Measurements from ENCODE around the gene CNTNAP2.

Gene CNTNAP2

GRCh38 chr7:146772601-146773000 lies 656.0 kb downstream of the CNTNAP2 start:
- DNase-seq (ENCODE audit: low read depth): no peak

GRCh38 chr7:146773506-146773905 lies 656.9 kb downstream of the CNTNAP2 start:
- DNase-seq (ENCODE audit: low read depth): no peak

- no peak for DNase-seq (ENCODE audit: low read depth)
Observed at GRCh38 chr7:146781352-146782116, 664.9 kb downstream of the CNTNAP2 start.

- no peak for DNase-seq (ENCODE audit: low read depth)
Observed at GRCh38 chr7:146787266-146787665, 670.7 kb downstream of the CNTNAP2 start.

GRCh38 chr7:146788008-146788407 lies 671.4 kb downstream of the CNTNAP2 start:
- DNase-seq (ENCODE audit: low read depth): no peak

GRCh38 chr7:146791344-146792285 lies 675.0 kb downstream of the CNTNAP2 start:
- DNase-seq (ENCODE audit: low read depth): no peak

GRCh38 chr7:146804620-146805019 lies 688.0 kb downstream of the CNTNAP2 start:
- DNase-seq (ENCODE audit: low read depth): no peak

GRCh38 chr7:146805082-146805481 lies 688.5 kb downstream of the CNTNAP2 start:
- no peak for DNase-seq (ENCODE audit: low read depth)

- DNase-seq (ENCODE audit: low read depth): no peak
Observed at GRCh38 chr7:146826329-146826728, 709.7 kb downstream of the CNTNAP2 start.

- no peak for DNase-seq (ENCODE audit: low read depth)
Observed at GRCh38 chr7:146830686-146831085, 714.1 kb downstream of the CNTNAP2 start.

- DNase-seq (ENCODE audit: low read depth): no peak
Observed at GRCh38 chr7:146831875-146832274, 715.3 kb downstream of the CNTNAP2 start.

GRCh38 chr7:146844405-146844804 lies 727.8 kb downstream of the CNTNAP2 start:
- DNase-seq (ENCODE audit: low read depth): no peak

GRCh38 chr7:146858690-146859089 lies 742.1 kb downstream of the CNTNAP2 start:
- DNase-seq (ENCODE audit: low read depth): no peak

GRCh38 chr7:146861701-146862100 lies 745.1 kb downstream of the CNTNAP2 start:
- no peak for DNase-seq (ENCODE audit: low read depth)

- DNase-seq (ENCODE audit: low read depth): no peak
Observed at GRCh38 chr7:146862415-146862814, 745.8 kb downstream of the CNTNAP2 start.

- DNase-seq (ENCODE audit: low read depth): no peak
Observed at GRCh38 chr7:146864644-146865043, 748.0 kb downstream of the CNTNAP2 start.

GRCh38 chr7:146865696-146866095 lies 749.1 kb downstream of the CNTNAP2 start:
- DNase-seq (ENCODE audit: low read depth): no peak

GRCh38 chr7:146874722-146875121 lies 758.1 kb downstream of the CNTNAP2 start:
- DNase-seq (ENCODE audit: low read depth): no peak

- no peak for DNase-seq (ENCODE audit: low read depth)
Observed at GRCh38 chr7:146875237-146875785, 758.7 kb downstream of the CNTNAP2 start.

- DNase-seq (ENCODE audit: low read depth): no peak
Observed at GRCh38 chr7:146875981-146876380, 759.4 kb downstream of the CNTNAP2 start.

- DNase-seq (ENCODE audit: low read depth): no peak
Observed at GRCh38 chr7:146876411-146876810, 759.8 kb downstream of the CNTNAP2 start.

GRCh38 chr7:146878901-146879300 lies 762.3 kb downstream of the CNTNAP2 start:
- DNase-seq (ENCODE audit: low read depth): no peak

- no peak for DNase-seq (ENCODE audit: low read depth)
Observed at GRCh38 chr7:146885231-146885630, 768.6 kb downstream of the CNTNAP2 start.
